Ecto neural progenitor cell (in vitro differentiated cells): ENCODE measurements around the gene PCYT1A.
"Not testable (repeated sequence)": the region's sequence is repeated elsewhere in the genome, so short reads cannot be mapped to it uniquely, and the experiment has no call there.

ENCODE experiments used
- DNase-seq: peaks from one replicate; pipeline ENCODE4 v3.0.0-alpha.2; 2018; ENCODE audit warnings: low spot score

Gene PCYT1A

DNA sequence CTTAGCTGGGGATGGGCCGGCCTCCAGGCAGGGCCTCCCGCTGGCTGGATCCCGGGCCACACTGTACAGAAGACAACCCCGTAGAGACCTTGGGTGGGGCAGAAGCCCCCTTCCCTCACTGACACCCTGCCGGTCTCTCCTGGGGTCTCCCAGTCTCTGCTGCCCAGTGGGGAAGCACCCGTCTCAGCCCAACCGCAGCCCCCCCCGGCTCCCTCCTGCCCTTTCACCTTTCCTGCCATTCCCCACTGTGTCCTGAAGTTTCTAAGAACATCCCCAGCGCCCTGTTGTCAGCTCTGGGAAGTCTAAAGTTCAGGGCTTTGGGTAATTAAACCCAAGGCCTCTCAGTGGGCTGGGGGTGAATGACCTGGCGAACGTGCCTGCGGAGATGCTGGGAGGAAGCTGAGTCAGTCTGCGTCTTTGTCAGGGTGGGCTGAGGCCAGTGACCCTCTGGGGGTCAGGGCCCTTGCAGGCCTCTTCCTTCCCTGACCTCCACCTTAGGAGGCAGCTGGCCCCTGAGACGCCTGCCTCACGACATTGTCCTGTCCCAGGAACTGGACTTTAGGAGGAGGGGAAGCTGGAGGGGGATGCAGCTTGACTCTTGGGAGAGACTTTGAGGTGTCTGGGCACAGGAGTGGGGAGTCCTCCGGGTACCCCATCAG is 72.6 kb downstream of the PCYT1A start:
- no peak for DNase-seq

DNA sequence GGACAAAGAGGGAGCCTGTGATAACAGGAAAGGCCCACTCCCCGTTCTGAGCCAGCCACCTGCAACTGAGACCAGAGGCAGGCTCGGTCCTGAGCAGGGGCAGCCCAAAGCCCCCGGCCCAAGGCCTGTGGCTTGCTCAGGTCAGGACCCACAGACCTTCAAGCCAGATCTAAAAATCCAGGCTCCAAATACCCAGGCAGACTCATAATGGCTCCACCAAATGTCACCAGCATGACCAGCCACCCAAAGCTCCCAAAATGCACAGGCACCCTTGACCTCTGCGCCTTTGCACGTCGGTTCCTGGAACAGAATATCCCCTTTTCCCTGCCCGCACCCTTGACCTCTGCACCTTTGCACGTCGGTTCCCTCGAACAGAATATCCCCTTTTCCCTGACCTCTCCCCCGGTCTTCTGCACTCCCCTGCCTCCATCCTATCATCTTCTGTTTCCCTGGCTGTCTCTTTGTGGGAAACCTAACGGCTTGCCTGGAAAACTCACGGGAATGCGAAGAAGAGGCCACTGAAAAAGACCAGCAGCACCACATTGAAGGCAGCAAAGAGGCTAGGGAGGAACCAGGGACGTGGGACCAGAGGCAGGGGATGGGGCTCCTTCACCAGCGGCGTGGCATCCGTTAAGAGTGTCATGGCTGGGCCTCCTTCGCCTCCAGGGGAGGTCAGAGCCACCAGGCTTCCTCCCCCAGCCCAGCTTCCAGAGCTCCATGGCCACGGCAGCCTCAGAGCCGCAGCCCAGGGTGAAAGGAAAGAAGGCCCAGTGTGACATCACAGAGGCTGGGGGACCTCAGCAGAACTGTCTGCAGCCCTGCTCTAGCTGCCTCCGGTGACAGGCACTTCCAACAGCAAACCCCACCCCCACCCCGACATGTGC is 76.6 kb downstream of the PCYT1A start, which contains the start of gene ZDHHC19:
Gene ZDHHC19 (minus strand): TSS at position 728 of the 884 bp plus-strand sequence. CDS start 85 bp downstream, at position 643.
- DNase-seq, result no peak

DNA sequence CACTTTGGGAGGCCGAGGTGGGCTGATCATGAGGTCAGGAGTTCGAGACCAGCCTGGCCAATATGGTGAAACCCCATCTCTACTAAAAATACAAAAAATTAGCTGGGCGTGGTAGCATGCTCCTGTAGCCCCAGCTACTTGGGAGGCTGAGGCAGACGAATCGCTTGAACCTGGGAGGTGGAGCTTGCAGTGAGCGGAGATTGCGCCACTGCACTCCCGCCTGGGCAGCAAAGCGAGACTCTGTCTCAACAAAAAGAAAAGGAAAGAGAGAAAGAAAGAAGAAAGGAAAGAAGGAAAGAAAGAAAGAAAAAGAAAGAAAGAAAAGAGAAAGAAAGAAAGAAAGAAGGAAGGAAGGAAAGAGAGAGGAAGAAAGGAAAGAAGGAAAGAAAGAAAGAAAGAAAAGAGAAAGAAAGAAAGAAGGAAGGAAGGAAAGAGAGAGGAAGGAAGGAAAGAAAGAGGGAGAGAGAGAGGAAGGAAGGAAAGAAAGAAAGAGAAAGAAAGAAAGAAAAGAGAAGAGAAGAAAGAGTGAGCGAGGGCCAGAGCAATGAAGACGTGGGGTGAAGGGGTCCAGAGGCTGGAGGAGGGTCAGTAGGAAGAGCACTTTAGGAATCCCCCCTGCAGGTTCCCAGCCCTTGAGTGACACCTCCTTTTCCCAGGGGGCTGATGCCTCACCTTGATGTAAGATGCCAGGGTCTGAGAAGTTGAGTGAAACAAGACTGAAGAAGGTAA is 77.4 kb downstream of the PCYT1A start:
- not testable (repeated sequence) for DNase-seq

DNA sequence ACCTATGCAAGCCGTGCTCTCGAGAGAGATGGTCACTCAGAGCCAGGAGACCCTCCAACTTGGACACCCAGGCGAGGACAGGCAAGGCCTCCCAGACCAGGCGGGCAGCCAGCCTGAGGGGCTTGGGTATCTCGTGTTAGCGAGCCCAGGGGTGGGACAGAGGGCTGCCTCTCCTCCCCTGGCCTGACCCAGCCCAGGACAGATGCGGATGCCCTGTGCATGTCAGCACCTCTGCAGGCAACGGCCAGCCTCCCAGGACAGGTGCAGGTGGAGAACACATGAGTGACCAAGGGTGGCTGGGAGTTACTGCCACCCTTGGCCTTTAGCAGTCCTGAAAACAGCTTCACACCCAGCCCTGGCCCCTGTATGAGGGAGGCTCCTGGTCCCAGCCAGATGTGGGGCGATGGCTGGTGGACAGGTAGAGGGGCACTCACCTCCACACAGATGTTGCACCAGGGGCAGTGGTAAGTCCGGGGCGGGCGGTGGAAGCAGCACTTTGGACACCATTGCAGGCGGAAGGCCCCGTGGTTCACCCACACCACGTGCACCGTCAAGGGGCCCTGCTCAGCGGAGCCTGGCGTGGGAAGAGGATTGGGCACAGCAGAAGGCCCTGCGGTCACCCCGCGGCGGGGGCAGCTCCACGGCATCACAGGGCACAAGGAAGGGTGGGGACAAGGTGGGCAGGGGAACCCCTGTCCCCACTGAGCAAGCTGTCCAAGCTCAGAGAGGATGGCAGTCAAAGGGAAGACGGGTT is 78.4 kb downstream of the PCYT1A start:
- DNase-seq, result peak; percentile 50

DNA sequence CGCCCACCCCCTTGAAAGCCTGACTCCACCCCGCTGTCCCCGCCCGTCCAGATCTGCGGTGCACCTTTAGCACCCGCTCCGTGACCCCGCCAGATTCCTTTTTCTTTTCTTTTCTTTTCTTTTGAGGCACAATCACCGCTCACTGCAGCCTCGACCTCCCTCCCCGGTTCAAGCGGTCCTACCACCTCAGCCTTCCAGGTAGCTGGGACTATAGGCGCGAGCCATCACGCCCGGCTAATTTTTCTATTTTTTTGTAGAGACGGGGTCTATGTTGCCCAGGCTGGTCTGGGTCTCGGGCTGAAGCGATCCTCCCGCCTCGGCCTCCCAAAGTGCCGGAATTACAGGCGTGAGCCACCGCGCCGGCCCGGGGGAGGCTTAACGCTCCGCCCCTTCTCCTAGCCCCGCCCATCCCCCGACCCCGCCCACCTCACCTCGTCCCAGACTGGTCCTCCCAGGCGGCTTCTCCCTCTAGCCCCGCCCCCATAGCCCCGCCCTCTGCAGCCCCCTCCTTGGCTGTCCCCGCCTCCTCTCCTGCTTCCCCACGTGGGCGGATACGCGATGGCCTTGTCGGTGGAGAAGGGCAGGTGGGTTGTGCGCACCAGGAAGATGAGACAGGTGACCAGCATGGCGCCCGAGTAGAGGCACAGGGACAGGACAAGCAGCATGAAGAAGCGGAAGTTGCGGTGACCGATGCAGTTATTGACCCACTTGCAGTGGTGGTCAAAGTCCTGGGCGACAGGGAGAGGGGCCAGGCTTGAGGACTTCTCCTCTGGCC is 79.5 kb downstream of the PCYT1A start:
- DNase-seq, result peak; percentile 82

DNA sequence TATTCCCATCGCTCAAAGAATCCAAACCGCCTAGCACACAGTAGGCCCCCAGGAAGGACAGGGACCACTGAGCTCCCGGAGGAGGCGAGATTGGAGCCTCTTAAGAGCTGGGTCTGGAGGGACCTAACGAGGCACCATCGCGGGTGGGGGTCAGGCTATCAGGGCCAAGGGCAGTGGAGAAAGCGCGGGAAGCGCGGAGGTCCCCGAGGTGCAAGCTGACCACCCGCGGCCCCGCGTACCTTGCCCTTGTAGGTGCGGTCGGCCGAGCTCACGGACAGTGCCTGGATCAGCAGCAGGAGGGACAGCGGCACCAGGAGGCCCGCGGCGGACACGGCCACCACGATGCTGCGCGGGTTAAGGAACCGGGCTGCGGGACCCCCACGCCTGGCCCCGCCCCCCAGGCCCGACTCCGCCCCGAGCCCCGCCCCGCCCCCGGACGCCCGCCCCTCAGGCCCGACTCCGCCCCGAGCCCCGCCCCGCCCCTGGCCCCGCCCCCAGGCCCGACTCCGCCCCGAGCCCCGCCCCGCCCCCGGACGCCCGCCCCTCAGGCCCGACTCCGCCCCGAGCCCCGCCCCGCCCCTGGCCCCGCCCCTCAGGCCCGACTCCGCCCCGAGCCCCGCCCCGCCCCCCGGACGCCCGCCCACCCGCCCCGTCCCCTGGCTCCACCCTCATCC is 80.2 kb downstream of the PCYT1A start:
- peak; percentile 65 for DNase-seq

DNA sequence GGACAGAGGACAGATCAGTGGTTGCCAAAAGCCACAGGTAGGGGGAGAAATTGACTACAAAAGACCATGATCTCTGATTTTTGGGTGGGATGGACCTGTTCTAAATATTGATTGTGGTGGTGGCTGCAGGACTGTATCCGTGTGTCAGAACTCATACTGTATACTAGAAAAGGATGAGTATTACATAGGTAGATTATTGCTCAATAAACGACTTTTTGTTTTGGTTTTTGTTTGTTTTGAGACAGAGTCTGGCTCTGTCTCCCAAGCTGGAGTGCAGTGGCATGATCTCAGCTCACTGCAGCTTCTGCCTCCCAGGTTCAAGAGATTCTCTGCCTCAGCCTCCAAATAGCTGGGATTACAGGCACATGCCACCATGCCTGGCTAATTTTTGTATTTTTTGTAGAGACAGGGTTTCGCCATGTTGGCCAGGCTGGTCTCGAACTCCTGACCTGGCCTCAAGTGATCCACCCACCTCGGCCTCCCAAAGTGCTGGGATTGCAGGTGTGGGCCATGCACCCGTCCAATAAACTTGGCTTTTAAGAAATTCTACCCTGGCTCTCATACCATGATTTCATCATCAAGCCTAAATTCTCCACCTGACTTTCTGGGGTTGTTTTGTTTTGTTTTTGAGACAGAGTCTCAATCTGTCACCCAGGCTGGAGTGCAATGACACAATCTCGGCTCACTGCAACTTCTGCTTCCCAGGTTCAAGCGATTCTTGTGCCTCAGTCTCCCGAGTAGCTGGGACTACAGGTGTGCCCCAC is 81.9 kb downstream of the PCYT1A start:
- DNase-seq, result not testable (repeated sequence)

DNA sequence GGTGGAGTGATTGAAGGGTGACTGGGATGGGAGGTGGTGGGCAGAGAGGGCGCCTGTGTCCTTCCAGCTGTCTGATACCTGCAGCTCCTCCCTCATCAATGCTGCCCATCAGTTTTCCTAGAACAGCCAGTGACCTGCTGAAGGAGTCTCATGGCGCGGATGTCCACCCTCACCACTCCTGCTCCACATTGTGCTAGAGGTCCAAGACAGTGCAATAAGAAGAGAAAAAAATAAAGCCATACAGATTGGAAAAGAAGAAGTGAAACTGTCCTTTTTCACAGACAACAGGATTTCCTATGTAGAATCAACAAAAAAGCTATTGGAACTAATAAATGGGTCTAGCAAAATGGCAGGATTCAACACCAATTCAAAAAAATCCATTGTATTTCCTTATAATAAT is 83.7 kb downstream of the PCYT1A start:
- no peak for DNase-seq

DNA sequence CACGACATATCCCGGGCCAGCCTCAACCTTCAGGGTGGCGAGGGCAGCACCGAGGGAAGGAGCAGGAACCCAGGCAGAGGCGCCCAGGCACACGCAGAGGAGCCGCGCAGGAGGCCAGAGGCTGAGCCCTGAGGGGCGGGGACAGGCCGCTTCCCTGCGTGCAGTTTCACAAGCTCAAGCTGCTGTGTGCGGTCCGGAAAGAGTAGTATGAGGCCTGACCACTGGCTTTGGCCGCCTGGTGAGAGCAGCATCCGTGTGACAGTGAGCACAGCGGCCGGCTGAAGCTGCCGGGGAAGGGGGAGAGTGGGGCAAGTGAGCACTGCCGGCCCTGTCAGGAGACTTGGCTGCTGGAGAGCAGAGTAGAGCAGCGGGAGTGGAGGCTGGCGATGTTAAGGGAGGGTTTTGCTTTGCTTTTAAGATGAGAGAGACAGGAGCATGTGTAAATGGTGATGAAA is 85.0 kb downstream of the PCYT1A start:
- DNase-seq, result no peak

DNA sequence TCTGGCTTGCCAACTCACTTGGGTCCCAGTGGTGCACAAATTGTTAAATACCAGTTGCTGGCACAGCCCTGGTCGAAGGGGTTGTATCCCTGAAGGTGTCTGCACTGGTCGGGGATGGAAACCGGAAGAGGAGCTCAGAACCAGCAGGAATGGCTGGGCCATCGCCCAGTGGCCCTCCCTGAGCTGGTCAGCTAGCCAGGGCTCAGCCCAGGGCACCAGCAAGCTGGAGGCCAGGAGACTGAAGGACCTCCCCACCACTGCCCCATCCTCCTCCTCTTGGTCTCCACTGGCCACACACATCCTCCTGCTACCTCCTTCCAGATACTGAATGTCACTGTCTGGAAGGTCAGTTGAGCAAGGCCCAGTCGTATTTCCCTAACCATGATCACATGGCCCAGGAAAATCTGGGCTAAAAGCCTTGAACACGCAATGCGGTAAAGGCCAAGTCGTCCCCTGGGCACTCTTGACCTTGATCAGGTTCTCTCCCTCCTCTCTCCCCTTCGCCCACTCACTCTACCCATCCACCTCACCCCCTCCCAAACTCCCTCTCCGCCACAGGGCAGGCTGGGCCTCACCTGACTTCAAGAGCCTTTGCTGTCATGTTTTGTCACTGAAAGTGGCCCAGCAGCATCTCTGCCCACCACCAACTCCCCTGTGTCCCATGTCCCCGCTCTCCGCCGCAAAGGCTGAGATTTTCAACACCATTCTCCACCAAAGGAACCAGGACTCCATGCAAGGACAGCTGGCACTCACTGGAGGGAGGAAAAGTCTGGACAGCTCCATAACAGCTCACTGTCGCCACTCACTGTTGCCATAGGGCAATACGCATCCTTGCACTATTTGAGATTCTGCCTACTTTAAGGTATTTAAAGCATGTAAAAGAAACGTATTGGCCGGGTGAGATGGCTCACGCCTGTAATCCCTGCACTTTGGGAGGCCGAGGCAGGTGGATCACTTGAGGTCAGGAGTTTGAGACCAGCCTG is 88.5 kb downstream of the PCYT1A start:
- DNase-seq, result no peak

DNA sequence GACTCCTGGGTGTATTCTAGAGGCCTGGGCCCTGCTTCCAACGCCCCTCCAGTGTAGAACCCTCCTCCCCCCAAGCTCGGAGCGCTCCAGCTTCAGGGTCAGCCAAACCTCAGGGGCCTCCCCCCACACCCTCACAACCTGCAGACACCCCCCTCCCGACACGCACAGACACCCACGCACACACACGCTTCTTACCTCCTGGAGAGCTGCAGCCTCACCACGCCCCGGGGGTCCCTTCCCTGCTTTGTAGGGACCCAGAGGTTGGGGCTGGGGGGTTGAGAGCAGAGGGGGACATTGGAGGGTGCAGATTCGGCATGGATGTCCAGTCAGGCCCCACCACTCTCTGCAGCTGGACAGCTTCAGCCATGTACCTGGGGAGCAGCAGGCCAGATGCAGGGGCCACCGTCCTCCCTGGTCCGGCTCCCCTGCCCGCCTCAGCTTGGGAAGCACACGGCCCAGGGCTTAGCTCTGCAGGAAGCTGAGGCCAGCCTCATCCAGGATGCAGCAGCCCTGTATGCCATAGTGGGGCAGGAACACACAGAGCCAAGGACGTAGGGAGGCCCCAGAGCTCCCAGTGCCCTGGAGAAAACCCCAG is 89.3 kb downstream of the PCYT1A start:
- no peak for DNase-seq

DNA sequence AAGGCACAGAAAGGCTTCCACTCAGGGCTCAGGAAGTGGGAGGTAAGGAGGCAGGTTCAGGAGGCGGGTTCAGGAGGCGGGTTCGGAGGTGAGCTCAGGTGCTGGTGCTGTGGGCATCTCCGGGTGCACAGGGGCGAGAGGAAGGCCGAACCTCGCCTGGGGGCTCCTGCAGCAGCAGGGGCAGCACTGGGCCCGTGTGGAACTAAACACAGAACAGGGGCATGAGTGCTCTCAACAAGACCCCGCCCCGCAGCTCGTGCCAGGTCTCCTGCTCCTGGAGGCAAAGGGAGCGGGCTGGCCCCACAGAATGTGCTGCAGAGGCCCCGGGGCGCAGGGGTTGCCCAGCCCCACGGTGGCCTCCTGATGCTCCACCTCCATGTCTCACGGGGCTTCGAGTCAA is 90.0 kb downstream of the PCYT1A start:
- no peak for DNase-seq

DNA sequence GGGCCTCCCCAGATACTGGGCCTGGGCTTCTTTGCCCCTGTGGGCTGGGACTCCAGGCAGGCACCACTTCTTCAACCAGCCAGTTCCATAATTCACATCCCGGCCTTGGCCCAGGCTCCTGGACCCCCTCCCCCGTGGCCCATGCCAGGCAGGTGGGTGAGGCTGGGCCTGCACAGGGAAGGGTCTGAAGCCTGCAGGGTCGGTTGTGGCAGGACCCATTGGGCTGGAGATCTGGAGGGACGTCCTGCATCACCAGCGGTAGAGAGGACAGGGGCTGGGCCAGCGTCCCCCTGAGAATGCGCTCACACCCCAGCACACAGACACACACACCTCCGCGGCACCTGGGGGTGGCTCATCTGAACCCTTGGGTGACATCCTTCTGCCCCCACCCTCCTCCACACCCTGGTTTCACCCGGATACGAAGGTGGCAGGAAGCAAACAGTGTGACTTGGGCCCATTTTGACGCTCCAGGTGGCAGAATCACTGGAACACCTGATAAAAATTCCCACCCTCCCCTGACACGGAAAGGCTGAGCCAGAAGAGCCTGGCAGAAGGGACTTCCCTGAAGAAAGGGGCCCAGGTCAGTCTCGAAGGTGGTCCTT is 91.8 kb downstream of the PCYT1A start:
- DNase-seq, result no peak

DNA sequence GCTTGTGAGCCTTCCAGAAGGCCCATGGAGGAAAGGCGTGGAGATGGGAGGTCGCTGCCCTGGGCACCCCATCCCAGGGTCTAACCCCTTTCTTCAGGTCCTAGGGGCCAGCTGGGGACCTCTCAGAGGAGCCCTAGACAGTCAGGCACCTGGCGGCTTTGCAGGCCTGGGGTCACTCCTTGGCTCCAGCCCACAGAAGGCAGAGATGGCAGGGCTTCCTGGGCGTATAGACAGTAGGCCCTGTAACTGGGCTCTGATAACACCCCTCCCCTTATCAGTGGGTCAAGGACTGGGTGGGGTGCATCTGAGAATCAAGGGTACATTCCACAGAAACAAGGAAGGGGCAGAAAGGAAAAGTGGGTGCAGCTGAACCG is 93.0 kb downstream of the PCYT1A start:
- DNase-seq, result no peak

DNA sequence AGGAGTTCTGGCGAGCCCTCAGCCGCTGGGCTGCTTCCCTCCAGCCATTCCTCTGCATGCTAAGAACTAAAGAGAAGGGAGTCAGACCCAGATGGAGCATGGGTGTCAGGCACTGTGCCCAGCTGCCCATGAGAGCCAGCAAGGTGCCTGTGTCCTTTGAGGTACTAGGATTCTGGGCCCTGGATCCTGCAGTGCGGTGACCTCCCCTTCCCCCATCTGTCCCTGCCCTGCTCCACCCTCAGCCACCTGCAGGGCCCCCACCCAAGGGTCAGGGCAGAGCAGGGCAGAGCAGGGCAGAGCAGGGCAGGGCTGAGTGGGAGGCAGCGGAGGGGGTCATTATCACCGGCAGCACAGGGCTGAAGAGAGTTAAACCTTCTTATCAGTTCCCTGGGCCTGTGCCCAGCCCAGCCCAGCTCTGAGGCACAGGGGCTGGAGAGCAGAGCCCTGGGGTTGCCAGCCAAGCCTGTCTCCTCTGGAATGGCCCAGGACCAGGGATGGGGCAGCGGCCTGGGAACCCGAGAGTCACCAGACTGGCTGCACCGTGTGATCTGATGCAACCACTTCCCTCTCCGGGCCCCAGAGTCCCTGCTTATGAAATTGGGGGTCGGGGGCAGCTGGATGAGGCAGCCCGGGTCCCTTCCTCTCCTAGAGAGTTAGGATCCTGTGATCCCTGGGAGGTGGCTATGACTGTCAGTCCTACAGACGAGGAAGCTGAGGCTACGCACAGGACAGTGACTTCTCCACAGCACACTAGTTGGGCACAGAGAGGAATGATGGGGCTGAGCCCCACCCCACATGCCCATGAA is 93.6 kb downstream of the PCYT1A start:
- DNase-seq, result no peak

DNA sequence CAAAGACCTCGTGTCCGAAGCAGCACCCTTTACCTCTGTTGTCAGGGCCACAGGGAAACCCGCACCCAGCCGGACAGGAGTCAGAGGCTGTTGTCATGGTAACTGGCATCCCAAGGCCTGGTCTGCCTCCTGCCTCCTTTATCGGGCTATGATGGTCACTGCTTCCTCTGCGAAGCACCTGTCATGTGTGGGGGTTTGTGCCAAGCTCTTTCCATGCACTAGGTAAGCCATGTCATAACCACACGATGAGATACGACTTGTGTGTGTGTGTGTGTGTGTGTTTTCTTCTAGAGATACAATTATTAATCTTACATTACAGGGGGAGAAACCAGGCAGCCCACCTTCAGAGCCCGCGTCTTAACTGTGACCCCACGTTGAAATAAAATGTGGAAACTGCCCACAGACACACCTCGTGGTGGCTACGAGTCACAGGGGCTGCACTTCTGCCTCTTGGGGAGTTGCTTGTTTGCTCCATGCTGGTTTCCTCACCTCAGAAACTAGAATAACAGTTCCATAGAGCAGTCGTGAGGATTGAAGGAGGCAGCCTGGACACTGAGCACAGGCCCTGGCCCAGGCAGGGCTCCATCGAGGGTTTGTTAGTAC is 94.3 kb downstream of the PCYT1A start:
- DNase-seq, result no peak
